Measurements from ENCODE around the gene OR6Y1.

DNA sequence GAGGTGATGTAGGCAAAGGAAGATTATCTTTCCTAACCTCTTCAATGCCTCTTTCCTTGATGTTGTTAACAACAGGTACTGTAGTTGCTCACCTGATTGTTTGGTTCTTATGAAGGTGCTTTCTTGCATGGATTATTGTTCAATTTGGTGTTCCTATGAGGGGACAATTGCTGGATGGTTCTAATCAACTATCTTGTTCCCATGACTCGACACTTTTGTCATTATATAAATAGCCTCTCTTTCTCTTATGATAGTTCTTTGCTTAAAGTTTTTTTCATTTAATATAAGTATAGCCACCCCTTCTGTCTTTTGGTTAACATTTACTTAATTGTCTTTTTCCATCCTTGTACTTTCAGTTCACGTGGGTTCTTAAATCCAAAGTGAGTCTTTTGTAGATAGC lies 46.7 kb downstream of the OR6Y1 start:
- TF ChIP-seq EZH2 (IDR thresholded peaks at IDR 0.05; ENCODE audit: insufficient read depth, low read length) (no peak), CTCF (IDR thresholded peaks at IDR 0.05; ENCODE audit: insufficient read depth, low read depth, low read length) (no peak)
